K562 (cell line): ENCODE measurements around the gene CASP7. TPM values are rescaled to one million over a fixed set of nuclear protein-coding genes. Genes with fewer than 3 reads are reported as not detected.

Source experiments
- ATAC-seq: fragments of 200-7000 bp; cut with Tn5 transposase; 3 replicates; pipeline ENCODE4 v1.9.1; 2020; ENCODE audit warnings: moderate library complexity
- BruUV-seq: library from RNA; stranded (reverse); fragments of 400-500 nt; replicated peaks from 2 replicates; lab custom pipeline; 2021; lab: Mats Ljungman, UMichigan
- CTCF ChIA-PET: fragments of 300-600 bp; formaldehyde crosslinking; extraction: SDS; loops from one replicate; lab custom pipeline; 2021; ENCODE audit warnings: low intra/inter-chr PET ratio; lab: Yijun Ruan, JAX
- POLR2A ChIA-PET: fragments of 300-600, 350-650 bp; sonication (Branson Sonifier 250); formaldehyde crosslinking; extraction: SDS; loops from one replicate; lab custom pipeline; 2021; ENCODE audit warnings: antibody characterized with exemption, inconsistent platforms; lab: Yijun Ruan, JAX
- DNase-seq, 4 experiments: peaks; one replicate each; pipeline versions ENCODE4 v3.0.0 to v3.0.0-alpha.2; 2011 to 2018; ENCODE audit warnings: low spot score in 3 of 4, mixed read lengths in 3 of 4; ENCODE audit errors: extremely low read depth in 1 of 4
- FAIRE-seq: peaks from 2 replicates; lab custom pipeline; 2011; peaks lifted over from hg19 to GRCh38; lab: Jason Lieb, UNC
- H2AFZ ChIP-seq: 2 replicates; pipeline ENCODE4 v1.6.0; 2011; ENCODE audit warnings: low read depth, low read length, control low read depth, inconsistent platforms
- H3K27ac ChIP-seq: fragments of 200-600 bp; 3 replicates; pipeline ENCODE4 v1.8.0; 2011; ENCODE audit warnings: low read depth, mild to moderate bottlenecking, control low read depth, inconsistent platforms, low read length, moderate library complexity, mixed read lengths; ENCODE audit errors: extremely low read depth
- H3K27me3 ChIP-seq, 2 experiments: fragments of 300-600 bp in 1 of 2; 2 replicates in 1 of 2; 3 replicates in 1 of 2; pipeline versions ENCODE4 v1.6.0 to v1.8.0; 2011; ENCODE audit warnings: inconsistent platforms in 2 of 2, low read length in 2 of 2, mild to moderate bottlenecking in 1 of 2, mixed read lengths in 1 of 2, moderate library complexity in 1 of 2; ENCODE audit not compliant: control insufficient read depth in 2 of 2, insufficient read depth in 2 of 2
- H3K36me3 ChIP-seq: fragments of 300-600 bp; 3 replicates; pipeline ENCODE4 v1.8.0; 2011; ENCODE audit warnings: mild to moderate bottlenecking, low read length, inconsistent platforms; ENCODE audit not compliant: control insufficient read depth, insufficient read depth
- H3K4me1 ChIP-seq, 2 experiments: fragments of 200-600 bp in 1 of 2; replicated peaks in 1 of 2; 2 replicates in 1 of 2; 3 replicates in 1 of 2; pipeline versions ENCODE4 v1.5.1 to v1.8.0; 2011; ENCODE audit warnings: inconsistent platforms in 2 of 2, low read length in 2 of 2, mild to moderate bottlenecking in 1 of 2, mixed read lengths in 1 of 2, moderate library complexity in 1 of 2; ENCODE audit not compliant: control insufficient read depth in 2 of 2, insufficient read depth in 2 of 2
- H3K4me2 ChIP-seq: 2 replicates; pipeline ENCODE4 v1.6.1; 2011; ENCODE audit warnings: low read length, control low read depth, inconsistent platforms, mixed read lengths; ENCODE audit not compliant: insufficient read depth
- H3K4me3 ChIP-seq: fragments of 200-600 bp; sonication (generic), shearing (Covaris generic); 2 replicates; pipeline ENCODE4 v1.5.1; 2016; ENCODE audit warnings: control low read depth, inconsistent platforms
- H3K79me2 ChIP-seq: fragments of 200-600 bp; 3 replicates; pipeline ENCODE4 v1.8.0; 2011; ENCODE audit warnings: low read length, inconsistent platforms; ENCODE audit not compliant: control insufficient read depth, insufficient read depth
- H3K9ac ChIP-seq, 2 experiments: 2 replicates each; pipeline versions ENCODE4 v1.6.0 to v1.6.1; 2011; ENCODE audit warnings: low read depth in 2 of 2, low read length in 2 of 2, control low read depth in 1 of 2, inconsistent platforms in 1 of 2, mild to moderate bottlenecking in 1 of 2, mixed read lengths in 1 of 2; ENCODE audit not compliant: insufficient read depth in 1 of 2
- H3K9me1 ChIP-seq: one replicate; pipeline ENCODE4 v1.6.0; 2011; ENCODE audit warnings: inconsistent platforms, mild to moderate bottlenecking, low read length, moderate library complexity; ENCODE audit not compliant: control insufficient read depth, insufficient read depth
- H3K9me3 ChIP-seq: replicated peaks from 2 replicates; pipeline ENCODE4 v1.5.1; 2011; ENCODE audit warnings: low read depth, low read length, inconsistent platforms; ENCODE audit not compliant: control insufficient read depth, insufficient read depth
- H4K20me1 ChIP-seq: replicated peaks from 2 replicates; pipeline ENCODE4 v1.6.1; 2011; ENCODE audit warnings: low read length, inconsistent platforms, mixed read lengths; ENCODE audit not compliant: control insufficient read depth, insufficient read depth
- CBFB ChIP-seq: sonication (generic); formaldehyde crosslinking; IDR thresholded peaks from 2 replicates; pipeline ENCODE4 v1.4.0; 2020; ENCODE audit warnings: mild to moderate bottlenecking, missing genetic modification reagents
- CTBP1 ChIP-seq: fragments of 450-650 bp; IDR thresholded peaks from 2 replicates; pipeline ENCODE4 v1.6.1; 2016; ENCODE audit warnings: borderline replicate concordance
- NCOA2 ChIP-seq, 2 experiments: fragments of 450-650 bp; IDR thresholded peaks; 2 replicates each; pipeline ENCODE4 v1.6.1; 2018; ENCODE audit warnings: mild to moderate bottlenecking in 2 of 2, moderate library complexity in 1 of 2; ENCODE audit not compliant: partially characterized antibody in 2 of 2
- NELFE ChIP-seq: IDR thresholded peaks from 2 replicates; pipeline ENCODE4 v1.6.1; 2011; ENCODE audit warnings: mild to moderate bottlenecking; ENCODE audit not compliant: insufficient read depth, insufficient read length
- NONO ChIP-seq, 2 experiments: fragments of 200-400 bp in 1 of 2; fragments of 450-650 bp in 1 of 2; formaldehyde crosslinking in 1 of 2; IDR thresholded peaks; 2 replicates each; pipeline ENCODE4 v1.6.1; 2017; ENCODE audit warnings: low read depth in 2 of 2, mild to moderate bottlenecking in 2 of 2, moderate library complexity in 2 of 2, low read length in 1 of 2
- TBP ChIP-seq: optimal IDR thresholded peaks from 2 replicates; pipeline ENCODE3; 2011; ENCODE audit warnings: low read depth, low read length, improper control_type of control experiment
- YBX1 ChIP-seq: fragments of 450-650 bp; IDR thresholded peaks from 2 replicates; pipeline ENCODE4 v1.7.1; 2016; ENCODE audit warnings: mild to moderate bottlenecking
- WGBS: fragments of 100-300 bp; shearing (Covaris generic); methylation state at CpG from one replicate; pipeline ENCODE4 v1.1.6; 2016; ENCODE audit warnings: low coverage, mixed read lengths; ENCODE audit not compliant: insufficient coverage; ENCODE audit errors: missing lambda C conversion rate; 5-methylcytosine and 5-hydroxymethylcytosine counted together
- in situ Hi-C: fragments of 300-500 bp; cut with MboI; formaldehyde crosslinking; loops from 4 replicates; pipeline ENCODE4 v1.15.0; 2018; ENCODE audit warnings: inconsistent platforms, mixed read lengths
- intact Hi-C: fragments of 100-400 bp; cut with micrococcal nuclease; formaldehyde crosslinking; loops from 2 replicates; pipeline ENCODE4 v1.14.2; 2022
- polyA plus RNA-seq, 8 experiments: library from polyadenylated mRNA; depleted of rRNA in 4 of 8; stranded (reverse) in 5 of 8; unstranded in 3 of 8; fragments of >200 nt; fragmentation: Nextera tagmentation in 2 of 8; fragmentation: Illumina TruSeq in 1 of 8; extraction: Ambion mirVana in 2 of 8; extraction: Trizol in 1 of 8; gene quantifications; 2 replicates each; pipeline versions ENCODE4 v1.2.1 to v1.2.3, GENCODE V29; 2011 to 2014; ENCODE audit warnings: inconsistent platforms in 1 of 8, missing spikeins in 1 of 8
- total RNA-seq, 7 experiments: library from RNA; depleted of rRNA in 6 of 7; stranded (reverse); fragments of >200 nt in 6 of 7; fragmentation: Illumina TruSeq in 2 of 7; extraction: Trizol in 2 of 7; gene quantifications; 2 replicates each; pipeline versions ENCODE4 v1.2.1 to v1.2.3, GENCODE V29; 2011 to 2021; ENCODE audit warnings: low replicate concordance in 1 of 7
- TF ChIP-seq, protein P1 (sequence below): fragments of 250-450 bp; sonication (Bioruptor Pico); IDR thresholded peaks from 2 replicates; pipeline ENCODE4 v1.5.0; 2022; ENCODE audit warnings: mild to moderate bottlenecking
- TF ChIP-seq, protein P2 (sequence below), 2 experiments: fragments of 450-650 bp; IDR thresholded peaks; 2 replicates each; pipeline ENCODE4 v1.6.1; 2016
- TF ChIP-seq, protein P3 (sequence below): fragments of 450-650 bp; formaldehyde crosslinking; IDR thresholded peaks from 2 replicates; pipeline ENCODE4 v1.4.0; 2022; ENCODE audit warnings: missing genetic modification characterization

The CASP7 gene
- total and polyA plus RNA-seq, 9 of the 15 experiments (the other 6 are each of a cell fraction or from before 2014, with no cell fraction given) = 2.2 to 23.3 (median 9.0) TPM

DNA sequence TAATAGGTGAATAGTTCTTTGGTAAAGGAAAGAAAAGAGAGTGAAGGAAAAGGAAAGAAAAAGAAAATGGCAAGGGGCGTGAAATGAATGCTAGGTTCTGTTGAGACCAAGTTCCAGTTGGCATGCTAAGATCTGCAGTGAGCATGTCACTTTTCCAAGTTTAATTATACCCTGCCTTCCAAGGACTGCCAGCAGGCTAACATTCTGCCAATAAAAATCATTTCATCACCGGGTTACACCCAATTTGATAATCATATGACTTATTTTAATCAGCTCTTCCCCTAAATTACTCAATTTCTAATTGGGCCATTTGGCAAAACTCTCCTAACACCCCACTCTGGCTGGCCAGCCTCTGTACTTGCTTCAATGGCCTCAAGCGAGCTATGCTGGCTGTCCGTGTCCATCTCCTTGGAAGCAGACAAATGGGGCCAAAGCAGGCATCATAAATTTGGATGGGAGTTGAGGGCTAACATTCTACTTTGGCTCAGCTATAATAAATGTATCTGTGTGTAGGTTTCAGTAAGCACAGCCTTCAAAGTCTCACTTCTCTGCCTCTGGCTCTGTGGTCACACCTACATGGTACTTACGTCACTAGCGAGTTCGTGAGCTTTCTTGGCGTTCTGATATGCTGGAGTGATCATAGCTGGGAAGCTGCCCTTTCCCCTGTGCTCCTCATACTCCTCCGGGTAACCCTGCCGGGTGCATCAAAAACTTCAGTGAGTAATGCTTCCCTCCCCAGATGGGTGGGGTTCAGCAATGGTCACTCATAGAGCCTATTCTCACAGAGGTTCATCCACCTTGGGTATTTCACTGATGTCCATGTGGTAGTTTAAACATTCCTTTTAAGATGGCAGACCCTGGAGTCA is 33.1 kb upstream of the CASP7 start:
- CTCF ChIA-PET = no interaction called here
- Histone ChIP-seq H4K20me1 (no peaks in the 10 kb centered on the region), H3K4me2 (no peak overlapping the region), H3K79me2 (no peaks in the 10 kb centered on the region), H2AFZ (no peak overlapping the region), H3K4me3 (no peak overlapping the region), H3K4me1 (no peaks in the 10 kb centered on the region), H3K9me3 (no peaks in the 10 kb centered on the region), H3K27ac (no peak overlapping the region), H3K36me3 (no peaks in the 10 kb centered on the region), H3K27me3 (peaks cover 0 to 13% of the 10 kb centered on the region in 2 experiments; a peak in 2 of 5 replicates), H3K9ac (no peak overlapping the region), H3K9me1 (no peaks in the 10 kb centered on the region)
- 0% methylated on average over 10 of the region's 10 CpGs for WGBS
- POLR2A ChIA-PET = no interaction called here
- no TSS peak for BruUV-seq
- intact Hi-C loops (no loop called here), in situ Hi-C loops (no loop called here)
- TF ChIP-seq, protein P1, sequence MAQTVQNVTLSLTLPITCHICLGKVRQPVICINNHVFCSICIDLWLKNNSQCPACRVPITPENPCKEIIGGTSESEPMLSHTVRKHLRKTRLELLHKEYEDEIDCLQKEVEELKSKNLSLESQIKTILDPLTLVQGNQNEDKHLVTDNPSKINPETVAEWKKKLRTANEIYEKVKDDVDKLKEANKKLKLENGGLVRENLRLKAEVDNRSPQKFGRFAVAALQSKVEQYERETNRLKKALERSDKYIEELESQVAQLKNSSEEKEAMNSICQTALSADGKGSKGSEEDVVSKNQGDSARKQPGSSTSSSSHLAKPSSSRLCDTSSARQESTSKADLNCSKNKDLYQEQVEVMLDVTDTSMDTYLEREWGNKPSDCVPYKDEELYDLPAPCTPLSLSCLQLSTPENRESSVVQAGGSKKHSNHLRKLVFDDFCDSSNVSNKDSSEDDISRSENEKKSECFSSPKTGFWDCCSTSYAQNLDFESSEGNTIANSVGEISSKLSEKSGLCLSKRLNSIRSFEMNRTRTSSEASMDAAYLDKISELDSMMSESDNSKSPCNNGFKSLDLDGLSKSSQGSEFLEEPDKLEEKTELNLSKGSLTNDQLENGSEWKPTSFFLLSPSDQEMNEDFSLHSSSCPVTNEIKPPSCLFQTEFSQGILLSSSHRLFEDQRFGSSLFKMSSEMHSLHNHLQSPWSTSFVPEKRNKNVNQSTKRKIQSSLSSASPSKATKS = no peak
- no peak for TF ChIP-seq NELFE
- no peak for TF ChIP-seq NCOA2 (IDR thresholded peaks at IDR 0.05; ENCODE audit: partially characterized antibody in 2 of 2)
- TF ChIP-seq, protein P2, sequence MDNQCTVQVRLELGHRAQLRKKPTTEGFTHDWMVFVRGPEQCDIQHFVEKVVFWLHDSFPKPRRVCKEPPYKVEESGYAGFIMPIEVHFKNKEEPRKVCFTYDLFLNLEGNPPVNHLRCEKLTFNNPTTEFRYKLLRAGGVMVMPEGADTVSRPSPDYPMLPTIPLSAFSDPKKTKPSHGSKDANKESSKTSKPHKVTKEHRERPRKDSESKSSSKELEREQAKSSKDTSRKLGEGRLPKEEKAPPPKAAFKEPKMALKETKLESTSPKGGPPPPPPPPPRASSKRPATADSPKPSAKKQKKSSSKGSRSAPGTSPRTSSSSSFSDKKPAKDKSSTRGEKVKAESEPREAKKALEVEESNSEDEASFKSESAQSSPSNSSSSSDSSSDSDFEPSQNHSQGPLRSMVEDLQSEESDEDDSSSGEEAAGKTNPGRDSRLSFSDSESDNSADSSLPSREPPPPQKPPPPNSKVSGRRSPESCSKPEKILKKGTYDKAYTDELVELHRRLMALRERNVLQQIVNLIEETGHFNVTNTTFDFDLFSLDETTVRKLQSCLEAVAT (IDR thresholded peaks at IDR 0.05) = no peak
- TF ChIP-seq CTBP1 = no peak
- TF ChIP-seq TBP = no peak
- TF ChIP-seq YBX1 = no peak
- TF ChIP-seq, protein P3, sequence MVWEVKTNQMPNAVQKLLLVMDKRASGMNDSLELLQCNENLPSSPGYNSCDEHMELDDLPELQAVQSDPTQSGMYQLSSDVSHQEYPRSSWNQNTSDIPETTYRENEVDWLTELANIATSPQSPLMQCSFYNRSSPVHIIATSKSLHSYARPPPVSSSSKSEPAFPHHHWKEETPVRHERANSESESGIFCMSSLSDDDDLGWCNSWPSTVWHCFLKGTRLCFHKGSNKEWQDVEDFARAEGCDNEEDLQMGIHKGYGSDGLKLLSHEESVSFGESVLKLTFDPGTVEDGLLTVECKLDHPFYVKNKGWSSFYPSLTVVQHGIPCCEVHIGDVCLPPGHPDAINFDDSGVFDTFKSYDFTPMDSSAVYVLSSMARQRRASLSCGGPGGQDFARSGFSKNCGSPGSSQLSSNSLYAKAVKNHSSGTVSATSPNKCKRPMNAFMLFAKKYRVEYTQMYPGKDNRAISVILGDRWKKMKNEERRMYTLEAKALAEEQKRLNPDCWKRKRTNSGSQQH (CRISPR knock-in tag) = no peak
- TF ChIP-seq CBFB = no peak
- no peak for TF ChIP-seq NONO (IDR thresholded peaks at IDR 0.05; ENCODE audit: low read depth in 2 of 2, low read length in 1 of 2)
- DNase-seq (no peak), FAIRE-seq (no peak), ATAC-seq (no peak)
